CD4-positive, alpha-beta T cell treated with Interleukin-6 at 100 ng/mL for 8 hours (primary cell): ENCODE data around the gene COMMD6.

Source experiments
- DNase-seq: peaks from one replicate; pipeline ENCODE4 v3.0.0-alpha.2; 2020; ENCODE audit warnings: mixed read lengths, low spot score

COMMD6 gene

GRCh38 chr13:75521956-75522355 lies 15.7 kb downstream of the COMMD6 start:
- DNase-seq, result no peak

GRCh38 chr13:75518439-75519088 lies 19.1 kb downstream of the COMMD6 start:
- DNase-seq, result no peak

- no peak for DNase-seq
Measured at GRCh38 chr13:75514080-75514995, 23.3 kb downstream of the COMMD6 start.

GRCh38 chr13:75513271-75513670 lies 24.4 kb downstream of the COMMD6 start:
- DNase-seq, result no peak

GRCh38 chr13:75512253-75512652 lies 25.4 kb downstream of the COMMD6 start:
- no peak for DNase-seq

GRCh38 chr13:75511051-75511625 lies 26.5 kb downstream of the COMMD6 start:
- DNase-seq, result no peak

- no peak for DNase-seq
Measured at GRCh38 chr13:75508002-75508548, 29.6 kb downstream of the COMMD6 start.

GRCh38 chr13:75507027-75508001 lies 30.3 kb downstream of the COMMD6 start:
- DNase-seq, result no peak

- no peak for DNase-seq
Measured at GRCh38 chr13:75506018-75506417, 31.6 kb downstream of the COMMD6 start.

- no peak for DNase-seq
Measured at GRCh38 chr13:75505327-75505726, 32.3 kb downstream of the COMMD6 start.

- no peak for DNase-seq
Measured at GRCh38 chr13:75495938-75496337, 41.7 kb downstream of the COMMD6 start.

- DNase-seq, result no peak
Measured at GRCh38 chr13:75494491-75494890, 43.1 kb downstream of the COMMD6 start.

GRCh38 chr13:75493156-75493555 lies 44.5 kb downstream of the COMMD6 start:
- DNase-seq, result no peak

- no peak for DNase-seq
Measured at GRCh38 chr13:75492389-75492788, 45.3 kb downstream of the COMMD6 start.

GRCh38 chr13:75491376-75491775 lies 46.3 kb downstream of the COMMD6 start:
- DNase-seq, result no peak

- no peak for DNase-seq
Measured at GRCh38 chr13:75489502-75490263, 48.0 kb downstream of the COMMD6 start.

GRCh38 chr13:75486146-75487062 lies 51.2 kb downstream of the COMMD6 start:
- no peak for DNase-seq

GRCh38 chr13:75485286-75486062 lies 52.2 kb downstream of the COMMD6 start:
- DNase-seq, result no peak

GRCh38 chr13:75482820-75483079 lies 54.9 kb downstream of the COMMD6 start:
- DNase-seq, result no peak
